ENCODE data around the gene PRIMA1.

- TF ChIP-seq POLR2AphosphoS5 (IDR thresholded peaks at IDR 0.05) (no peak), CTCF (IDR thresholded peaks at IDR 0.05) (no peak), POLR2A (IDR thresholded peaks at IDR 0.05) (no peak)
These were observed 9.2 kb downstream of the PRIMA1 start for GRCh38 chr14:93778856-93779629.
